GM12878 (cell line): Measurements from ENCODE around the gene DRD2. TPM values are rescaled to one million over a fixed set of nuclear protein-coding genes. Genes with fewer than 3 reads are reported as not detected.
A peak's percentile ranks its signal among the peaks of the same experiment; 100 is the strongest.

Source experiments
- ATAC-seq: fragments of 200-7000 bp; cut with Tn5 transposase; 3 replicates; pipeline ENCODE4 v1.9.1; 2020; ENCODE audit warnings: mild to moderate bottlenecking, moderate library complexity
- BruUV-seq: library from RNA; stranded (reverse); fragments of 400-500 nt; replicated peaks from 2 replicates; lab custom pipeline; 2021; lab: Mats Ljungman, UMichigan
- CTCF ChIA-PET: fragments of 300-600 bp; sonication (Branson Sonifier 250); formaldehyde crosslinking; extraction: SDS; loops from one replicate; lab custom pipeline; 2021; ENCODE audit warnings: inconsistent platforms; lab: Yijun Ruan, JAX
- POLR2A ChIA-PET: fragments of 350-600 bp; formaldehyde crosslinking; extraction: SDS; loops from one replicate; lab custom pipeline; 2021; ENCODE audit warnings: inconsistent platforms; lab: Charles Lee
- RAD21 ChIA-PET: fragments of 300-600 bp; sonication (Branson Sonifier 250); formaldehyde crosslinking; loops from one replicate; lab custom pipeline; 2023; ENCODE audit warnings: antibody characterized with exemption; ENCODE audit not compliant: unreplicated experiment; lab: Charles Lee
- SMC1A ChIA-PET: fragments of 300-600 bp; sonication (Branson Sonifier 250); formaldehyde crosslinking; loops from one replicate; lab custom pipeline; 2023; ENCODE audit not compliant: unreplicated experiment, uncharacterized antibody; lab: Charles Lee
- DNase-seq: peaks from one replicate; pipeline ENCODE4 v3.0.0-alpha.2; 2011; ENCODE audit warnings: low read depth, low spot score
- FAIRE-seq: peaks from 3 replicates; lab custom pipeline; 2011; peaks lifted over from hg19 to GRCh38; lab: Jason Lieb, UNC
- H2AFZ ChIP-seq: 2 replicates; pipeline ENCODE4 v1.6.0; 2011; ENCODE audit warnings: low read depth, low read length, control low read depth; ENCODE audit not compliant: control insufficient read depth
- H3K27ac ChIP-seq: 2 replicates; pipeline ENCODE4 v1.5.1; 2011; ENCODE audit warnings: control low read depth; ENCODE audit not compliant: control insufficient read depth, insufficient read depth
- H3K27me3 ChIP-seq, 2 experiments: replicated peaks in 1 of 2; 2 replicates each; pipeline versions ENCODE4 v1.6.0 to v1.6.1; 2011; ENCODE audit warnings: low read length in 1 of 2; ENCODE audit not compliant: control insufficient read depth in 2 of 2, insufficient read depth in 2 of 2
- H3K36me3 ChIP-seq, 2 experiments: 2 replicates each; pipeline ENCODE4 v1.5.1; 2011; ENCODE audit warnings: low read length in 1 of 2; ENCODE audit not compliant: control insufficient read depth in 2 of 2, insufficient read depth in 2 of 2
- H3K4me1 ChIP-seq: 2 replicates; pipeline ENCODE4 v1.6.1; 2011; ENCODE audit warnings: mild to moderate bottlenecking, low read length, moderate library complexity, mixed read lengths; ENCODE audit not compliant: control insufficient read depth, insufficient read depth
- H3K4me2 ChIP-seq: 2 replicates; pipeline ENCODE4 v1.6.0; 2011; ENCODE audit warnings: control low read depth; ENCODE audit not compliant: control insufficient read depth, insufficient read depth
- H3K4me3 ChIP-seq: fragments of 200-600 bp; sonication (generic); 2 replicates; pipeline ENCODE4 v1.5.1; 2016
- H3K79me2 ChIP-seq: 2 replicates; pipeline ENCODE4 v1.6.0; 2011; ENCODE audit warnings: low read length; ENCODE audit not compliant: control insufficient read depth, insufficient read depth
- H3K9ac ChIP-seq: 2 replicates; pipeline ENCODE4 v1.8.0; 2011; ENCODE audit warnings: low read length, control low read depth, mixed read lengths; ENCODE audit not compliant: control insufficient read depth, insufficient read depth
- H3K9me3 ChIP-seq: replicated peaks from 3 replicates; pipeline ENCODE4 v1.5.1; 2011; ENCODE audit warnings: mild to moderate bottlenecking, low read length; ENCODE audit not compliant: control insufficient read depth, insufficient read depth
- H4K20me1 ChIP-seq: 2 replicates; pipeline ENCODE4 v1.6.0; 2011; ENCODE audit not compliant: control insufficient read depth, insufficient read depth
- BHLHE40 ChIP-seq, 2 experiments: fragments of 450-650 bp in 1 of 2; IDR thresholded peaks; 2 replicates each; pipeline ENCODE4 v1.6.1; 2011 to 2017; ENCODE audit warnings: low read depth in 2 of 2, borderline replicate concordance in 1 of 2, improper control_type of control experiment in 1 of 2, low read length in 1 of 2, mild to moderate bottlenecking in 1 of 2
- CBFB ChIP-seq: IDR thresholded peaks from 2 replicates; pipeline ENCODE4 v1.6.1; 2016; ENCODE audit warnings: antibody characterized with exemption, low read depth
- CEBPB ChIP-seq, 2 experiments: fragments of 150-350 bp in 1 of 2; IDR thresholded peaks; 2 replicates each; pipeline ENCODE4 v1.6.1; 2012 to 2014; ENCODE audit warnings: low read depth in 2 of 2, low read length in 2 of 2, borderline replicate concordance in 1 of 2, inconsistent platforms in 1 of 2
- NRF1 ChIP-seq: conservative IDR thresholded peaks from 2 replicates; pipeline ENCODE4 v1.6.1; 2011; ENCODE audit warnings: mild to moderate bottlenecking, low read depth, low read length, improper control_type of control experiment
- PAX5 ChIP-seq: IDR thresholded peaks from 2 replicates; pipeline ENCODE4 v1.6.1; 2011; ENCODE audit warnings: low read depth, low read length, borderline replicate concordance
- STAT3 ChIP-seq: IDR thresholded peaks from 2 replicates; pipeline ENCODE4 v1.6.1; 2011; ENCODE audit warnings: low read depth, low read length, improper control_type of control experiment
- ZNF207 ChIP-seq: fragments of 450-650 bp; IDR thresholded peaks from 2 replicates; pipeline ENCODE4 v1.6.1; 2014; ENCODE audit warnings: antibody characterized with exemption, mild to moderate bottlenecking, borderline replicate concordance
- ZNF24 ChIP-seq: fragments of 450-650 bp; IDR thresholded peaks from 2 replicates; pipeline ENCODE4 v1.6.1; 2017; ENCODE audit warnings: antibody characterized with exemption, mild to moderate bottlenecking
- ZNF274 ChIP-seq: IDR thresholded peaks from one replicate; pipeline ENCODE4 v1.8.0; 2011; ENCODE audit not compliant: insufficient read length, insufficient read depth
- WGBS: methylation state at CpG from one replicate; pipeline ENCODE4 v1.1.6; 2016; ENCODE audit warnings: low lambda C conversion rate; ENCODE audit not compliant: insufficient replicate concordance, insufficient coverage; ENCODE audit errors: missing lambda C conversion rate; 5-methylcytosine and 5-hydroxymethylcytosine counted together
- in situ Hi-C: fragments of 300-500 bp; cut with MboI; formaldehyde crosslinking; loops from 9 replicates; pipeline ENCODE4 v1.14.3; 2018; ENCODE audit warnings: mixed read lengths
- intact Hi-C: fragments of 100-400 bp; cut with micrococcal nuclease; formaldehyde crosslinking; loops from one replicate; pipeline ENCODE4 v1.14.2; 2022; ENCODE audit not compliant: unreplicated experiment
- polyA plus RNA-seq, 11 experiments: library from polyadenylated mRNA; depleted of rRNA in 4 of 11; unstranded in 6 of 11; stranded (reverse) in 5 of 11; fragments of >200 nt; fragmentation: Nextera tagmentation in 4 of 11; fragmentation: Illumina TruSeq in 1 of 11; extraction: Ambion mirVana in 4 of 11; extraction: Trizol in 1 of 11; gene quantifications; 1 replicate in 1 of 11; 2 replicates in 10 of 11; pipeline versions ENCODE4 v1.2.1 to v1.2.3, GENCODE V29; 2011 to 2016; ENCODE audit warnings: inconsistent platforms in 2 of 11, missing spikeins in 2 of 11, low read depth in 1 of 11
- total RNA-seq, 4 experiments: library from RNA; depleted of rRNA in 3 of 4; stranded (reverse); fragments of >200 nt in 3 of 4; fragmentation: Illumina TruSeq in 1 of 4; extraction: Trizol in 1 of 4; gene quantifications; 2 replicates each; pipeline versions ENCODE4 v1.2.1 to v1.2.3, GENCODE V29; 2013 to 2021
- TF ChIP-seq, protein P1 (sequence below): IDR thresholded peaks from 2 replicates; pipeline ENCODE4 v1.6.1; 2011; ENCODE audit warnings: mild to moderate bottlenecking, low read depth, low read length, moderate library complexity; ENCODE audit not compliant: insufficient replicate concordance
- TF ChIP-seq, protein P2 (sequence below): fragments of 450-650 bp; IDR thresholded peaks from 2 replicates; pipeline ENCODE4 v1.6.1; 2017; ENCODE audit warnings: antibody characterized with exemption, mild to moderate bottlenecking, moderate library complexity

DRD2 gene
- total and polyA plus RNA-seq, 10 of the 15 experiments (the other 5 are each of a cell fraction or from before 2014, with no cell fraction given) = not detected

- Histone ChIP-seq H4K20me1 (no peaks in the 10 kb centered on the region), H3K4me1 (no peaks in the 10 kb centered on the region), H3K27me3 (peaks cover 0 to 5% of the 10 kb centered on the region in 2 experiments; a peak in 1 of 4 replicates), H3K79me2 (no peaks in the 10 kb centered on the region), H3K9ac (no peak overlapping the region), H3K36me3 (no peaks in the 10 kb centered on the region), H3K9me3 (no peaks in the 10 kb centered on the region), H3K27ac (no peak overlapping the region), H3K4me3 (no peak overlapping the region), H2AFZ (no peak overlapping the region), H3K4me2 (no peak overlapping the region)
- WGBS = 0% methylated on average over 1 of the region's 1 CpG
- SMC1A ChIA-PET = no interaction called here
- FAIRE-seq (no peak), DNase-seq (no peak), ATAC-seq (no peak)
- POLR2A ChIA-PET = no interaction called here
- RAD21 ChIA-PET = no interaction called here
- in situ Hi-C loops = no loop called here
- CTCF ChIA-PET = interaction anchor here (0.7 kb wide), 1 partner anchor 26 kb away, joined by 4 read pairs; no protein-coding TSS in a partner anchor
- no TSS peak for BruUV-seq
- intact Hi-C loops = no loop called here
- no peak for TF ChIP-seq NRF1
- TF ChIP-seq ZNF24 = peak; percentile 60; the same call in 1 of the 2 replicates
Observed at GRCh38 chr11:113378692-113379091, 96.5 kb downstream of the DRD2 start.

GRCh38 chr11:113377681-113378412 lies 97.4 kb downstream of the DRD2 start:
- in situ Hi-C loops = no loop called here
- no peak for TF ChIP-seq BHLHE40 (IDR thresholded peaks at IDR 0.05; ENCODE audit: borderline replicate concordance in 1 of 2, low read depth in 2 of 2, low read length in 1 of 2)
- TF ChIP-seq, protein P1, sequence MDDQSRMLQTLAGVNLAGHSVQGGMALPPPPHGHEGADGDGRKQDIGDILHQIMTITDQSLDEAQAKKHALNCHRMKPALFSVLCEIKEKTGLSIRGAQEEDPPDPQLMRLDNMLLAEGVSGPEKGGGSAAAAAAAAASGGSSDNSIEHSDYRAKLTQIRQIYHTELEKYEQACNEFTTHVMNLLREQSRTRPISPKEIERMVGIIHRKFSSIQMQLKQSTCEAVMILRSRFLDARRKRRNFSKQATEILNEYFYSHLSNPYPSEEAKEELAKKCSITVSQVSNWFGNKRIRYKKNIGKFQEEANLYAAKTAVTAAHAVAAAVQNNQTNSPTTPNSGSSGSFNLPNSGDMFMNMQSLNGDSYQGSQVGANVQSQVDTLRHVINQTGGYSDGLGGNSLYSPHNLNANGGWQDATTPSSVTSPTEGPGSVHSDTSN = no peak
- no peak for TF ChIP-seq STAT3
- TF ChIP-seq CBFB = no peak
- no peak for TF ChIP-seq ZNF207
- TF ChIP-seq CEBPB (IDR thresholded peaks at IDR 0.05; ENCODE audit: borderline replicate concordance in 1 of 2, low read depth in 2 of 2, low read length in 2 of 2) = no peak
- TF ChIP-seq, protein P2, sequence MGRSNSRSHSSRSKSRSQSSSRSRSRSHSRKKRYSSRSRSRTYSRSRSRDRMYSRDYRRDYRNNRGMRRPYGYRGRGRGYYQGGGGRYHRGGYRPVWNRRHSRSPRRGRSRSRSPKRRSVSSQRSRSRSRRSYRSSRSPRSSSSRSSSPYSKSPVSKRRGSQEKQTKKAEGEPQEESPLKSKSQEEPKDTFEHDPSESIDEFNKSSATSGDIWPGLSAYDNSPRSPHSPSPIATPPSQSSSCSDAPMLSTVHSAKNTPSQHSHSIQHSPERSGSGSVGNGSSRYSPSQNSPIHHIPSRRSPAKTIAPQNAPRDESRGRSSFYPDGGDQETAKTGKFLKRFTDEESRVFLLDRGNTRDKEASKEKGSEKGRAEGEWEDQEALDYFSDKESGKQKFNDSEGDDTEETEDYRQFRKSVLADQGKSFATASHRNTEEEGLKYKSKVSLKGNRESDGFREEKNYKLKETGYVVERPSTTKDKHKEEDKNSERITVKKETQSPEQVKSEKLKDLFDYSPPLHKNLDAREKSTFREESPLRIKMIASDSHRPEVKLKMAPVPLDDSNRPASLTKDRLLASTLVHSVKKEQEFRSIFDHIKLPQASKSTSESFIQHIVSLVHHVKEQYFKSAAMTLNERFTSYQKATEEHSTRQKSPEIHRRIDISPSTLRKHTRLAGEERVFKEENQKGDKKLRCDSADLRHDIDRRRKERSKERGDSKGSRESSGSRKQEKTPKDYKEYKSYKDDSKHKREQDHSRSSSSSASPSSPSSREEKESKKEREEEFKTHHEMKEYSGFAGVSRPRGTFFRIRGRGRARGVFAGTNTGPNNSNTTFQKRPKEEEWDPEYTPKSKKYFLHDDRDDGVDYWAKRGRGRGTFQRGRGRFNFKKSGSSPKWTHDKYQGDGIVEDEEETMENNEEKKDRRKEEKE = no peak
- no peak for TF ChIP-seq ZNF274
- no peak for TF ChIP-seq PAX5

More at GRCh38 chr11:113377681-113378412, 97.4 kb downstream of the DRD2 start:
- no peak overlapping the region for H3K27ac ChIP-seq
- no peaks in the 10 kb centered on the region for H4K20me1 ChIP-seq
- H3K9me3 ChIP-seq = no peaks in the 10 kb centered on the region
- RAD21 ChIA-PET = no interaction called here
- H3K4me1 ChIP-seq = no peaks in the 10 kb centered on the region
- ATAC-seq = no peak
- DNase-seq = no peak
- peaks cover 0 to 3% of the 10 kb centered on the region in 2 experiments; a peak in 1 of 4 replicates for H3K27me3 ChIP-seq
- WGBS = 50% methylated on average over 7 of the region's 7 CpGs
- H3K9ac ChIP-seq = no peak overlapping the region
- FAIRE-seq = no peak
- POLR2A ChIA-PET = no interaction called here
- H3K36me3 ChIP-seq = no peaks in the 10 kb centered on the region
- CTCF ChIA-PET = interaction anchor here (0.7 kb wide), 1 partner anchor 16 kb away, joined by 3 read pairs; no protein-coding TSS in a partner anchor
- no peaks in the 10 kb centered on the region for H3K79me2 ChIP-seq
- H2AFZ ChIP-seq = no peak overlapping the region
- SMC1A ChIA-PET = interaction anchor here (0.6 to 1.2 kb wide), 2 partner anchors 10 to 110 kb away, joined by 3 to 4 read pairs; no protein-coding TSS in a partner anchor
- no peak overlapping the region for H3K4me3 ChIP-seq
- BruUV-seq = no TSS peak
- H3K4me2 ChIP-seq = no peak overlapping the region
- intact Hi-C loops = no loop called here
